ENCODE results near the gene SULT1C2. TPM values are rescaled to one million over a fixed set of nuclear protein-coding genes. Genes with fewer than 3 reads are reported as not detected.

Gene SULT1C2
- total and polyA plus RNA-seq, 10 of the 15 experiments (the other 5 are each of a cell fraction or from before 2014, with no cell fraction given): 0.03 to 0.07 (median 0.04) TPM; not detected in 7

DNA sequence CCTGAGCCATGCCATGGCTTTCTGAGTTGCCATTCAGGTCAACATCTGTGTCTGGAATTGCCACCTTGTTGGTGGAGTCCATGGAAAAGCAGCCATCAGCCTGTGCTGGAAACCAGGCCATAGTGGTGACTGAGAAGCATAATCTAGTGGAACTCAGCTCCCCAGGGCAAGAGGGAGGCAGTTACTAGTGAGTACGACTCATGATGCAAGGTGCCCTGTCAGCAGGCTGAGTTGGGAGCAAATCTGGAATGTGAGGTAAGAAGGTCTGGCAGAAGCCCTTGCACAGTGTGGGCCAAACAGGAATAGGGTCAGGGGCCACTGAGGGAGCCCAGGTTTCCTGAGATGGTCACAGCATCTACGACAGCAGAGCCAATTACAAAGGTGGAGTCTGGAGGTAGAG lies 37.1 kb downstream of the SULT1C2 start:
- Histone ChIP-seq H3K79me2 (ENCODE audit: control insufficient read depth, insufficient read depth, low read length) (no peaks in the 10 kb centered on the region), H3K36me3 (ENCODE audit: control insufficient read depth in 2 of 2, insufficient read depth in 2 of 2, low read length in 1 of 2) (no peaks in the 10 kb centered on the region), H4K20me1 (ENCODE audit: control insufficient read depth, insufficient read depth) (no peaks in the 10 kb centered on the region), H3K9ac (ENCODE audit: control insufficient read depth, insufficient read depth, low read length) (no peak overlapping the region), H2AFZ (ENCODE audit: control insufficient read depth, low read depth, low read length) (no peak overlapping the region), H3K9me3 (replicated peaks; ENCODE audit: control insufficient read depth, insufficient read depth, low read length) (no peaks in the 10 kb centered on the region), H3K27me3 (replicated peaks in 1 of 2; ENCODE audit: control insufficient read depth in 2 of 2, insufficient read depth in 2 of 2, low read length in 1 of 2) (no peaks in the 10 kb centered on the region), H3K4me2 (ENCODE audit: control insufficient read depth, insufficient read depth) (no peak overlapping the region), H3K4me3 (no peak overlapping the region), H3K4me1 (ENCODE audit: control insufficient read depth, insufficient read depth, low read length) (no peaks in the 10 kb centered on the region), H3K27ac (ENCODE audit: control insufficient read depth, insufficient read depth) (no peak overlapping the region)
- 29% methylated on average over 2 of the region's 2 CpGs for WGBS (ENCODE audit: insufficient coverage, insufficient replicate concordance, low lambda C conversion rate, missing lambda C conversion rate)
- DNase-seq (ENCODE audit: low read depth, low spot score): no peak
- FAIRE-seq: no peak
- intact Hi-C loops (cut with micrococcal nuclease; ENCODE audit: unreplicated experiment): no loop called here
- SMC1A ChIA-PET (ENCODE audit: uncharacterized antibody, unreplicated experiment): no interaction called here
- TF ChIP-seq RELA (IDR thresholded peaks at IDR 0.05; ENCODE audit: borderline replicate concordance, partially characterized antibody) (no peak), TARDBP (IDR thresholded peaks at IDR 0.05; ENCODE audit: borderline replicate concordance) (no peak), YBX1 (IDR thresholded peaks at IDR 0.05) (no peak), HDAC2 (IDR thresholded peaks at IDR 0.05) (no peak), CREM (IDR thresholded peaks at IDR 0.05; ENCODE audit: low read depth) (no peak), JUNB (IDR thresholded peaks at IDR 0.05) (no peak), RCOR1 (conservative IDR thresholded peaks at IDR 0.05; ENCODE audit: low read depth, low read length) (no peak)
- TF ChIP-seq, protein P1, sequence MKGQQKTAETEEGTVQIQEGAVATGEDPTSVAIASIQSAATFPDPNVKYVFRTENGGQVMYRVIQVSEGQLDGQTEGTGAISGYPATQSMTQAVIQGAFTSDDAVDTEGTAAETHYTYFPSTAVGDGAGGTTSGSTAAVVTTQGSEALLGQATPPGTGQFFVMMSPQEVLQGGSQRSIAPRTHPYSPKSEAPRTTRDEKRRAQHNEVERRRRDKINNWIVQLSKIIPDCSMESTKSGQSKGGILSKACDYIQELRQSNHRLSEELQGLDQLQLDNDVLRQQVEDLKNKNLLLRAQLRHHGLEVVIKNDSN (IDR thresholded peaks at IDR 0.05; ENCODE audit: borderline replicate concordance, extremely low read length, insufficient read depth, low read depth, low read length): no peak
- no TSS peak for BruUV-seq (replicated peaks)
- RAD21 ChIA-PET (ENCODE audit: unreplicated experiment): no interaction called here
- in situ Hi-C loops (cut with MboI): no loop called here
- ATAC-seq: no peak
- CTCF ChIA-PET: interaction anchor here (1.2 kb wide), 1 partner anchor 20 kb away, joined by 3 read pairs; no protein-coding TSS in a partner anchor
- POLR2A ChIA-PET: no interaction called here

DNA sequence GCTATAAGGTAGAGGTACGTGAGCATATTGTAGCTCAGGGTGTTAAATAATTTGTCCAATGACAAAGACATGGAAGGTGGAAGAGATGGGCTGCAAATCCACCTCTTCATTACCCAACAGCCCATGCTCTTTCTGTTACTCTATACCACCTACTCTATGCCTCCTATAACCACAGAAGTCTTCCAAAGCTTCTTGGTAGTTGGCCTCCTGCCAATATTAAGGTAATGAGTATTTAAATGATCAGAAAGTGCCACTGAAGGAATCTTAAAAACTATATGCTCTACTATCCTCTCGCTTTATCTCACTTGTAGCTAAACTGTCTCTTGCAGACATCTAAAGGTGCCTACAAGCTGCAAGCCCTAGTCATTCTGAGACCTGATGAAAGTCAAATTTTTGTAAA lies 41.1 kb downstream of the SULT1C2 start:
- ChIA-PET CTCF (no interaction called here), POLR2A (no interaction called here)
- BruUV-seq (replicated peaks): no TSS peak
- TF ChIP-seq CHD1 (IDR thresholded peaks at IDR 0.05; ENCODE audit: low read depth, low read length) (no peak), SREBF2 (IDR thresholded peaks at IDR 0.05; ENCODE audit: low read length) (no peak), FOXM1 (IDR thresholded peaks at IDR 0.05; ENCODE audit: low read depth, low read length) (no peak), SUPT20H (IDR thresholded peaks at IDR 0.05; ENCODE audit: borderline replicate concordance, control insufficient read depth, low read depth, low read length) (no peak)
- TF ChIP-seq, protein P2, sequence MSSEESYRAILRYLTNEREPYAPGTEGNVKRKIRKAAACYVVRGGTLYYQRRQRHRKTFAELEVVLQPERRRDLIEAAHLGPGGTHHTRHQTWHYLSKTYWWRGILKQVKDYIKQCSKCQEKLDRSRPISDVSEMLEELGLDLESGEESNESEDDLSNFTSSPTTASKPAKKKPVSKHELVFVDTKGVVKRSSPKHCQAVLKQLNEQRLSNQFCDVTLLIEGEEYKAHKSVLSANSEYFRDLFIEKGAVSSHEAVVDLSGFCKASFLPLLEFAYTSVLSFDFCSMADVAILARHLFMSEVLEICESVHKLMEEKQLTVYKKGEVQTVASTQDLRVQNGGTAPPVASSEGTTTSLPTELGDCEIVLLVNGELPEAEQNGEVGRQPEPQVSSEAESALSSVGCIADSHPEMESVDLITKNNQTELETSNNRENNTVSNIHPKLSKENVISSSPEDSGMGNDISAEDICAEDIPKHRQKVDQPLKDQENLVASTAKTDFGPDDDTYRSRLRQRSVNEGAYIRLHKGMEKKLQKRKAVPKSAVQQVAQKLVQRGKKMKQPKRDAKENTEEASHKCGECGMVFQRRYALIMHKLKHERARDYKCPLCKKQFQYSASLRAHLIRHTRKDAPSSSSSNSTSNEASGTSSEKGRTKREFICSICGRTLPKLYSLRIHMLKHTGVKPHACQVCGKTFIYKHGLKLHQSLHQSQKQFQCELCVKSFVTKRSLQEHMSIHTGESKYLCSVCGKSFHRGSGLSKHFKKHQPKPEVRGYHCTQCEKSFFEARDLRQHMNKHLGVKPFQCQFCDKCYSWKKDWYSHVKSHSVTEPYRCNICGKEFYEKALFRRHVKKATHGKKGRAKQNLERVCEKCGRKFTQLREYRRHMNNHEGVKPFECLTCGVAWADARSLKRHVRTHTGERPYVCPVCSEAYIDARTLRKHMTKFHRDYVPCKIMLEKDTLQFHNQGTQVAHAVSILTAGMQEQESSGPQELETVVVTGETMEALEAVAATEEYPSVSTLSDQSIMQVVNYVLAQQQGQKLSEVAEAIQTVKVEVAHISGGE (CRISPR knock-in tag; IDR thresholded peaks at IDR 0.05): no peak
- TF ChIP-seq, protein P1 (IDR thresholded peaks at IDR 0.05; ENCODE audit: borderline replicate concordance, extremely low read length, insufficient read depth, low read depth, low read length): no peak

More for the DNA sequence above, 41.1 kb downstream of the SULT1C2 start:
- Histone ChIP-seq H3K9ac (ENCODE audit: control insufficient read depth, insufficient read depth, low read length) (no peak overlapping the region), H3K4me3 (no peak overlapping the region), H3K9me3 (replicated peaks; ENCODE audit: control insufficient read depth, insufficient read depth, low read length) (no peaks in the 10 kb centered on the region), H3K4me1 (ENCODE audit: control insufficient read depth, insufficient read depth, low read length) (no peaks in the 10 kb centered on the region), H2AFZ (ENCODE audit: control insufficient read depth, low read depth, low read length) (no peak overlapping the region), H3K27me3 (replicated peaks in 1 of 2; ENCODE audit: control insufficient read depth in 2 of 2, insufficient read depth in 2 of 2, low read length in 1 of 2) (0 out of 4 replicates have a peak, but pooled peaks cover 0 to 3% of the 10 kb centered on the region in 2 experiments), H3K79me2 (ENCODE audit: control insufficient read depth, insufficient read depth, low read length) (no peaks in the 10 kb centered on the region), H3K36me3 (ENCODE audit: control insufficient read depth in 2 of 2, insufficient read depth in 2 of 2, low read length in 1 of 2) (no peaks in the 10 kb centered on the region), H3K4me2 (ENCODE audit: control insufficient read depth, insufficient read depth) (no peak overlapping the region), H4K20me1 (ENCODE audit: control insufficient read depth, insufficient read depth) (no peaks in the 10 kb centered on the region), H3K27ac (ENCODE audit: control insufficient read depth, insufficient read depth) (no peak overlapping the region)
- no peak for ATAC-seq
- WGBS (ENCODE audit: insufficient coverage, insufficient replicate concordance, low lambda C conversion rate, missing lambda C conversion rate): 48% methylated on average over 2 of the region's 2 CpGs
- intact Hi-C loops (cut with micrococcal nuclease; ENCODE audit: unreplicated experiment) (no loop called here), in situ Hi-C loops (cut with MboI) (no loop called here)
- SMC1A ChIA-PET (ENCODE audit: uncharacterized antibody, unreplicated experiment): no interaction called here
- no peak for DNase-seq (ENCODE audit: low read depth, low spot score)
- FAIRE-seq: no peak
- RAD21 ChIA-PET (ENCODE audit: unreplicated experiment): no interaction called here
